GM19238 (cell line): ENCODE results near the gene SNRPA1.
A peak's percentile ranks its signal among the peaks of the same experiment; 100 is the strongest.
"Not testable (repeated sequence)": the region's sequence is repeated elsewhere in the genome, so short reads cannot be mapped to it uniquely, and the experiment has no call there.

Experiments used
- DNase-seq: peaks from one replicate; pipeline ENCODE4 v3.0.0; 2011; ENCODE audit warnings: low spot score; ENCODE audit not compliant: insufficient read length

Gene SNRPA1

DNA sequence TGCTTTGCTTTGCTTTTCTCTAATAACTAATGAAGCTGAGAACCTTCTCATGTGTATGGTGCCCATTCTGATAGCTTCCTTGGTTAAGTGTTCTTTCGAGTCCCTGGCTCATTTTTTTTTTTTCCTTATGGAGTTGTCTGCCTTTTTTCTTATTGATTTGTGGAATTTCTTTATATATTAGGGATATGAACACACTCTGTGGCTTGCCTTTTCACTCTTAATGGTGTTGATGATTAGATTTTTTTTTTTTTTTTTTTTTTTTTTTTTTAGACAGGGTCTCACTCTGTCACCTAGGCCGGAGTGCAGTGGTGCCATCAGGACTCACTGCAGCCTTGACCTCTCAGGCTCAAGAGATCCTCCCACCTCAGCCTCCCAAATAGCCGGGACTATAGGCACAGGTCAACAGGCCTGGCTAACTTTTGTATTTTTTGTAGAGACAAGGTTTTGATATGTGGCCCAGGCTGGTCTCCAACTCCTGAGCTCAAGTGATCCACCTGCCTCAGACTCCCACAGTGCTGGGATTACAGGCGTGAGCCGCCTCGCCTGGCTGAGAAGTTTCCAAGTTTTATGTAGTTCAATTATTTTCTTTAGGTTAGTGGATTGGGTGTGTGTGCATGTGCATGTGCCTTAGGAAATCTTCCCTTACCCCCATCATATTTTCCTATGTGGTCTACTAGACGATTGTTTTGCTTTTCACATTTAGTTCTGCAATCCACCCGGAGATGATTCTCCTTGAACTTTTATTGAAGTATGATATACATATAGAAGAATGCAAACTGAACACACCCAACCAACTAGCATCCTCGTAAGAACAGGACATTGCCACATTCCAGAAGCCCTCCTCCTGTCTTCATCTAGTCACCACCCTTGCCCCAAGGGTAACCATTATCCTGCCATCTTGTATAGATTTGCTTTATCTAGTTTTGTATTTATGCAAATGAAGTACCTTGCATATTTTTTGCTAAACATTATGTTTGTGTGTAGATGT lies 1.7 kb upstream of the SNRPA1 start:
- no peak for DNase-seq

DNA sequence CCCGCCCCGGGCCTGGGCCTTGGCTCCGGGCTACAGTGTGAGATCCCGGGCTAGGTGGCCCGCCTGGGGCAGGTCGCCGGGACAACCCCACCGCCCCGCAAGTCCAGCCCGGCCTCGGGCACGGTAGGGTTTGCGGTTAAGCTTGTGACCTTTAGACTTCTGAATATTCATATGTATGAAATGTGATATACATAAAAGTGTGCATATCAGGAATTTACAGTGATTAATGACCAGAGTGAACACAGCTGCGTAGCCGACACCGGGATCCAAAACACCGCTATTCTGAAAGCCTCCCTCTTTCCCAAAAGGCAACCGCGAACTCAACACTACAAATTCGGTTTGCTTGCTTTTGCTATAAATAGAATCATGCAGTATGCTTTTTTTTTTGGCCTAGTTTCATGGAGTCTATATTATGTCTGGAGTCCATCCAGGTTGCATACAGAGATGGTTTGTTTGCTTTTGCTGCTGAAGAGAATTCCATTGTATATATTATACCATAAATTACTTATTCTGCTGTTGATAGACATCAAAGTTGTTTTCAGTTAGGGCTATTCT lies 636 bp upstream of the SNRPA1 start:
- no peak for DNase-seq

DNA sequence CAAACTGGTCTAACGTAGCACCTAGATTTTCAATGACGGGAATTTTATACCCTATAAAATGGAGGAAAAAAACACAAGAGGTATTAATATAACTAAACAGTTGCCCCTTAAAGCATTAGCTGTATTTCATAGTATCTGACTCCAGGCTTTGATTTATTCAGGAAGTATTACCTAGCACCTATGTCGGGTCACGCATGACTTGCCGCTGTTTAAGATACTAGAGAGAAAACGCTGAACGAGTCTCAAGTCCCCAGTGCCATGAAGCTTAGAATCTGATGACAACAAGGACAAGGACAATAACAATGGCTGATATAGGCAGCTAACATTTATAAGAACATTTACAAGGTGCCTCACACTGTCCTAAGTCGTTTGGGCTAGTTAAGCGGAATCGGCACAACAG lies 1.9 kb downstream of the SNRPA1 start:
- no peak for DNase-seq

DNA sequence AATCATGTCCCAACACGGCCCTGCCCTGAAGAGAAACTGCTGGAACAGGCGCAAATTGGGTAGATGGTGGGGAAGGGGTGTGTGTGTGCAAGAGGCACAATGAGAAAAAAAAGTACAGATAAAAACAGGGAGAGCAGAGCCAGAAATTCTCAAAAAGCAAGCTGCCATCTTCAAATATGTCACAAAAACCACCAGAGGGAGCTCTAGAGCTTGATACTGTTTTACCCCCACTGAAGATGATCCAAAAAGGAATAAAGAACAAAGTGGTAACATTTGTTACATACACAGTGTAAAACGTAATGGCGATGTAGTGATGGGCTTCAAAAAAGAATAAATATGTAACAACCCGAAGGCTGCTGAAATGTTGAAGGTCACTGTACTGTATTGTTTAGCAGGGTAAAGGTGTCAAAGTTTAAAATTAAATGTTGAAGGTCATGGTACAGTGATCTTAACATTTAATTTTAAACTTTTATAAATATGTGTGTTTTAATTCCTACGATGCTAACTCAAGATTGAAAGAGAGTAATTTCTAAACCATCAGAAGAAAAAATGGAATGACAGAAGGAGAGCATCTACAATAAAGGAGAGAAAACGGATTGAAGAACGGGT lies 6.0 kb downstream of the SNRPA1 start:
- no peak for DNase-seq

DNA sequence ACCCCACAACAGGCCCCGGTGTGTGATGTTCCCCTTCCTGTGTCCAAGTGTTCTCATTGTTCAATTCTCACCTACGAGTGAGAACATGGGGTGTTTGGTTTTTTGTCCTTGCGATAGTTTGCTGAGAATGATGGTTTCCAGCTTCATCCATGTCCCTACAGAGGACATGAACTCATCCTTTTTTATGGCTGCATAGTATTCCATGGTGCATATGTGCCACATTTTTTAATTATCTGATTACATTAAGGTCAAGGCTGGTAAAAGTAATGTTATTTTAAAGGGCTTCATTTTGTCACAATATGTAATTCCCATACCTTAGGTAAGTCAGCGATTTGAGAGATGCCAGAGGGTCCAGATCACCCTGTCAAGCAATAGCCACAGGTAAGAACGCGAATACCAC lies 7.7 kb downstream of the SNRPA1 start:
- not testable (repeated sequence) for DNase-seq

DNA sequence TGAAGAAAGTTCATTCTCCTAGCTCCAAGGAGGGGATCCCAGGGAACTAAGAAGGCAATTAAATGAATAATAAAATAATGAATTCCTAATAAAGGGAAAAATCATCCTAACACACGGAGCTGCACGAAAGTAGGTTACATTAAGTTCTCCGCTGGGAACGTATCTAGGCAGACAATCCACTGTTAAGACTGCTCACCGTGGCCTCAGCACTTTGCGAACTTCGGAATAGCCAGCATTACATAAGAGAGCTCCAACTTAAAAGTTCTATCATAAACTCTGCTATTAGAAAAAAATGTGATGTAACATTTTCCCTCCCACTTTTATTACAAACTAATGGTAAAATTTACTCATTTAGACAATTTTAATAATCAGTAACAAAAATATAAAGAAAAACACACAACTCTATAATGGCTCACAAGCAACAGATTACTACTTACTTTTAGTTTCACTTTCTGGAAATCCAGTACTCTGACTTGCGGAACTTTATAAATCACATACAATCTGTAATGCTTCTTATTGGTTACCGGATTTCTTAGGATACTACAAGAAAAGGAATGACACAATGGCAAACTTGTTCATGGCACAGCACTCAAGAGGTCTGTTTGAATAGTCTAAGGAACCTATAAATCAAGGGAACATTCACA lies 8.5 kb downstream of the SNRPA1 start:
- DNase-seq, result no peak

DNA sequence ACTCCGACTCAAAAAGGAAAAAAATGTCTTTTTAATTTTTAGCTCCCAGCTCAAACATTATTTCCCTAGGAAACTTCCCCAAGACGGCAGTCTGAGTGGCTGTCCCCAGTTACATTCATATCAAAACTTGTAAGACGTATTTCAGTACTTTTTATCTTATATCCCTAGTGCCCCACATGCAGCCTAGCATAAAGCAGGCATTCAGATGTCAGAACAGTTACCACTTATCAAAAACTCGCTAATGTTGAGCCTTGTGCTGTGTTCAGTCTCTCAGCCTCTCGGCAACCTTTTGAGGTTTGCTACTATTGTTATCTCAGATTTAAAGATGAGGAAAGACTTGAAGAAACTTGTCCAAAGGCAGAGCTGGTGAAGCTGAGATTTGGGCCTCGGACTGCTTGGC lies 11.1 kb downstream of the SNRPA1 start:
- no peak for DNase-seq

DNA sequence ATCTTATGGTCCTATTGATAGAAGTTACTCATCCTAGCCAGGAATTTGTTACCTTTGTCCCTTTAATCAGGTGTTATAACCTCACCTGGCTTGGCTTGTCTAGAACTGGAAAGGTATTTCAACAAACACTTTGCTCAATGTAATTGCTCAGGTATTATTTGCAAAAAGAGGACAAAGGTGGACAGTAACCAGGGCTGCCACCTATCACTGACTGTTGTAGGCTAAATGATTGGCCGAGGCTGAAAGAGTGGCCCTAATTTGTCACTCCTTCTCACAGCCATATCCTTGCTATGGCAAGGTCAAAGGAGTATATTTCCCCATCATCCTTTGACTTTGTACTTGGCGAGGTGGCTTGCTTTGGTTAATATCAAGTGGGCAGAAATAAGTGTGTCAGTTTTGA lies 15.0 kb downstream of the SNRPA1 start:
- no peak for DNase-seq

DNA sequence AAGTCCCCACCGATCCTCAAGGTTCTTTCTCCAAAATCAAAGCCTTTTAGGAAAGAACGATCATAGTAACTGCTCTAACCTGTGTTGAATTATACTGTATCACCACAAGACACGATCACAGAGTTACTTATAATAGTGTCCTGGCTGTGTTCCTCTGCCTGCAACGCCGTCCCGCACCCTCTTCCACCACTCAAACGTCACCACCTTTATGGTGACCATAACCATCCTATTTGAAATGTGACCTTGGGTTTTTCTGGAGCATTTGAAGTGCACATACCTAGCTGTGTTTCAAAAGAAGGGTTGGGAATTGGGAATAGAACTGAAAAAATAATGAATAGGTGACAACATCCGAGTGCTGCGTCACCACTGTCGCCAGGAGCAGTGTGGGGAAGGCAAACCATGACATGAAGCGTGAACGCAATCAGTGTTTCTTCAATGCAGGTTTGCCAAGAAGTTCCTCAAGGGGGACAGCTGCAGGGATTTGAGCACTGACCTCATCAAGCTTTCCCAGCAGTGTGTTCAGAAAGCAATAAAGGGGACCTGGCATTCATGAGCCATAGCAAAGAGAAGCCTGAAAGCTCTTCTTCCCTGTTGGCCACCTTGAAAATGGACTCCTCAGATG lies 17.0 kb downstream of the SNRPA1 start:
- no peak for DNase-seq

DNA sequence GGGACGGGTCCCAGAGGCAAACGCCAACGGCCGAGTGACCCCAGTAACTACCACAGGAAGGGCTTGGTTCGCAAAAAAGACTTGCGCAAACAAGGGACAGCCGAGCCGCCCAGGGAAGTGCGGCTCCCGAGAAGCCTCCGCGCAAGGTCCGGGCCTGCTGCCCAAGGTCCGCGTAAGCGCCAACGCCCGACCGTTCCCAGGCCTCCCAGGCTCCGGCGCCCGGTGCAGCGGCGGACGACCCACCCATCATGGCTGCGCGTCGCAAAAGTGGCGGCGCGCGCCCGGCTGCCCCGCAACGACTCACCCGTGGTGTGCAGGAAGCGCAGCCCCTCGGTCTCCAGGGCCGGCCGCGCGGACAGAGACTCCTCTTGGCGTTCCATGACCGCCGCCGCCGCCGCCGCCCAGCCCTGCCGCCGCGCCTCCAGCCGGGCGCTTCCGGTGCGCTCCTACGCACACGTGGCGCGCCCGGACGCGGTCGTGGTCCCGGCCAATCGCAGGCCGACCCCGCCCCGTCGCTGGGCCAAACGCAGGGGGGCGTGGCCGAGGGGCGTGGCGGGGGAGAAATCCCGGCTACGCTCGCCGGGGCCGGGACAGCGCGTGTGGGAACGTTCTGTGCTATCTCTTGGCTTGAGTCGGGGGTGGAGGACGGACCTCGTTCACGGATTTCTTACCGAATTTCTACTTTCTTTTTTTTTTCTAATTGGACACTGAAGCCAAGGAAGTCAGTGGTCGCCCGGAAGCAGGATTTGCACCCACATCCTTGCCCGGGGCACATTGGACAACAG lies 17.8 kb downstream of the SNRPA1 start, which contains the start of gene SELENOS:
Gene SELENOS (minus strand): TSS at position 448 of the 785 bp plus-strand sequence. CDS start 68 bp downstream, at position 380.
- DNase-seq, result peak; percentile 87

DNA sequence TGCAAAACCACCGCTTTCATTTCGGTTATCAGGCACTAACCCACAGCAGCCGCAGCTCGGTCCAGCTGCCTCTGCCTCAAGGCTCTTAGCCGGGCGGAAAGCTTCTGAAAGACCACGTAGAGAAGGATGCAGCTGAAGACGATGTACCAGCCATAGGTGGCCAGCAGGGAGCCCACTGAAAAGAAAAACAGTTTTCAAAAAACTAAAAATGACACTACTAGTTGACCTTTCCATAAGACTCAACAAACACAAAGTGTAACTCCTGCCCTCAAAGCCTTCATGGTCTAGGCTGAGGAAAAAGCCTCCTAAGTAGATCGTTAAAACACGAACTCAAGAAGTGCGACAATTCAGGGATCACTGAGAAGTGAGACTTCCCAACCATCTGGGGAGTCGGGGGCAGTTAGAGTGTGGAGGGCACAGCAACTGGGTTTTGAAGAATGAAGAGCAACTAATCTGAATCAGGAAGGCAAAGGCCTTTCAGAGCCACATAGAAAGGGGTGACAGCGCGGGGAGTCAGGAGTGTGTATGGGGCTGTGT lies 18.5 kb downstream of the SNRPA1 start:
- DNase-seq, result no peak

DNA sequence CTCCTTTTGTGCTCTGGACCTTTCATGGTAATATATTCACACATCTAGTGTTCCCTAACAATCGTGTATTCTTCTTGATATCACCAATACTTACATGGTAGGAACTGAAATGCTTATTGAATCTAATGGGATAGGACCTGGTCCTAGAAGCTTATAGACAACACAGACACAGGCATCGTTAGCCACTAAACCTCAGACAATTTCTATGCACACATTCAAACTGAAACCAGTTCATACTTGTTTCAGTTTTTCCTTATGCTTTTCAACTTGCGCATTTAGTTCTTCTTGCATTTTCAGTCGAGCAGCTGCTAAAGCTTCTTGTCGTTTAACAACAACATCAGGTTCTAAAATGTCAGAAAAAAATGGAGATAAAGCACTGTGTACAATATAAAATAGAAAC lies 20.0 kb downstream of the SNRPA1 start:
- DNase-seq, result no peak

DNA sequence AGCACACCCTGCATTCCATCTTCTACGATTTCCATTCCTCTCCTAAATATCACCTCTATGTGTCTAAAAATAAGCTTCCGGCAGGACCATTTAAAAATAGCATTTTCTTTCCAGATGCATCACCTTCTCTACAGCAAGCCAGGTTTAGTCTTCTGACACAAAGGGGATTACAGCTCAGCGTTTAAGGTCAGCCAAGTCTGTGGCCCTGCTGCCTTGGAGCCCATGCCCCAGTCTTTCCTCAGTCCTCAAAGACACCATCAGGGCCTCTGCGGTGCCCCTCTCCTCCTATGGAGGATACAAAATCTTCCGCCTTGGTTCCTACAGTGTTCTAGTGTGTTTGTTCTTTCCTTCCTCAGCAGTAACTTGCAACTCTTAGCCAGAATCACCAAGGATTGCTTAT lies 21.5 kb downstream of the SNRPA1 start:
- no peak for DNase-seq

DNA sequence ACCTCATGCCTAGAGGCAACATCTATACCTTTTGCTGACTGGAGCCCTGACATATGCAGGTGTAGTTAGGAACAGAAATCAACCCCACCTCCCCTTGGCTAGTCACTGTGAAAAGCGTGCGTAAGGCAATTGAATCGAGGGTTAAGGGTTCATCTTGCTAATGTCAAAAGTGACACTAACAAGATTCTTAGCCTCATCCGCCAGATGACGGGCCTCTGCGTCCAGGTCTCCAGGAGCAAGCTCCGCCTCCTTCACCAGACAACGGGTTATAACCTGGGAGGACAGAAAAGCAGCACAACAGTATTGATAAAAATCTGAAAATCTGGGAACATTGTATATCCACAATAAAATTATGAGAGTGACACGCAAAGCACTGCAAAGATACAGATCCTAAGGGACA lies 22.5 kb downstream of the SNRPA1 start:
- DNase-seq, result no peak

DNA sequence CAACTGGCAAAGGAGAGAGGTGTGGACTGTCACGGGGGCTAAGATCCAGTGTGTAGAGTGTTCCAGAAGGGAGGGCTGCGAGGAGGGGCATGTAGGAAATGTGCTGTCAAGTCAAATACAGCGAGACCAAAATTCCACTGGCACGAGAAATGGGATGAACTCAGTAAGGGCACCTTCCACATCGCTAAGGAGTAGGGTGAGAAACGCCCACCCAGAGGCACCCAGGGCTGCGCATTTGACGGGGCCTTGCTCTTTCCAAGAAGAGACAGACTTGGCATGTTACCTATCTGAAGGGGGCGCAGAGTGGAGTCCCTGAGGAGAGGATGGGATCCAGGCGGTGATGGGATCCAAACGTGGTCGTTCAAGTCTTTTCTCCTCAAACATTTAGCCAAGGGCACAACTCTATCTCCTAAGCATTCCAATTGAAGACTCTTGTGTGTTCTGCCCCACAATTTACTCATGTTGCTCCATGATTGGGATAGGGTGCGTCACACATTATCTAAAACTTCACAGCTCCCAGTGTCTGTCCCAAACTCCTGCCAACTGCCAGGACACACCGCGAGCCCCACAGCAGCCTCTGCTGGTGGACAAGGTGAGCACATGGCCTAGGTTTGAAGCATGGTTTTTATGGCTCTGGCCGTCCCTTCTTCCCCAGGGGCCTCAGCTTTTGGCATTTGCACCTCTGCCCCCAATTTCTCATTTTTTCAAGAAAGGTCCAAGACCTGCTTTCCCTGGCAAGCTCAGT lies 25.4 kb downstream of the SNRPA1 start:
- DNase-seq, result no peak

DNA sequence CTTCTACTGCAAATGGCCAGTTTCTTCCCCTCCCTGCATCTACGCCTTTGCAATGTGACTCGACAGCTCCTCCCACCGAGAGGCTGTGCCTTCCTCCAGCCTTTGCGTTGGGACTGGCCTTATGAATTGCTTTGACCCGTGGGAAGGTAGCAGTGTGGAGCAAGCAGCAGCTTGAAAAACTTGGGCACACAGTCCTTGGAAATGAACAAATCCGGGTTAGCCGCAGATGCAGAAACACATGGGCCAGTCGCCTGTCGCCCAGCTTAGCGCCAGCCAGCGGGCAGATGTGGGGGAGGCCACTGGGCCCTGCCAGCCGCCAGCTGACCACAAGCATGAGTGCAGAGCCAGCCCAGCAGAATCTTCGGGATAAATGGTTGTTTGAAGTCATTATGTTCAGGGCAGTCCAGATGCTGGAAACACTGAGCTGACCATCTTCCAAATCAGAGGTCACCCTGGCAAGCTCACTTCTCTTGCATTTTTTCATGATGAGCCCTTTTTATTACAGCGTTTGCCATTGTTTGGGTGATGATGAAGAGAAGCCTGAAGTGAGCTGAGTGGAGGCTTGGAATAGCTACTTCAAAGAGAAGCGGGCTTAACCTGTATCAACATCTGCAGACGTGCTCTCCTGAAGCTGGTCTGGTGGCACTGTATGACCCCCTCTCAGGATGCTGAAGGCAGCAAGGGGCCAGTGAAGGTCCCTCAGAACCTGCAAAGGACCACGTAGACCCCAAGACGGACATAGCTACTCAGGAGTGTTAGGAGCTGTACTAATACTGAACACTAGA lies 27.5 kb downstream of the SNRPA1 start:
- no peak for DNase-seq

DNA sequence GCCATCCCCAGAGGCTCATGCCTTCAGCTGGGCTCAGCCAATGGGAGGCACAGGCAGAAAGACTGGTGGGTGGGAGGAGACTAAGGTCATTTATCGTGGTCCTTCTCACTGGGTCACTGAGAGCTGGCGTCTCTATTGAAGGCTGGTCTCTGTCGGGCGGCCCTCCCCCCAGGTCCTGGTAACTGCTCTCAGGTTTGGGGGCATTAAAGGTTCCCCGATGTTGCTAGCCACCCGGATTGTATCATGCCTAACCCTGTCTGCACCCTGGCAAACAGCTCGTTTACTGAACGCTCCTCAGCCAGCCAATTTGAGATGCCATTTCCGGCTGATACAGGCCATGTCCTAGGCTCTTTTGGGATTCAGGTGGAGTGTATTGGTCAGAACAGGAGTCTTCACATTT lies 28.3 kb downstream of the SNRPA1 start:
- DNase-seq, result no peak

DNA sequence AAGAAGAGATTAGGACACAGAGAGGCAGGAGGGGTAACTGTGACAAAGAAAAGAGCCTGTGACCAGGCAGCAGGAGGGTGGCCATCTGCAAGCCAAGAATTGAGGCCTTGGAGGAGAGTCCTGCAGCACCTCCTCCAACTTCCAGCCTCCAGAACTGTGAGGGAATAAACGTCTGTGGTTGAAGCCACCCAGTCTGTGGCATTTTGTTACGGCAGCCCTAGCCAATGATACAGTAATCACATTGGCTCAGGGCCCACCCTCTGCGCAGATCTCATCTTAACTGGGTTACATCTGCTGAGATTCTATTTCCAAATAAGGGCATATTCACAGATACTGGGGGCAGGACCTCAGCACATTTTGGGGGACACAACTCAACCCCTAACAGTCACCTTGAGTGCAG lies 29.0 kb downstream of the SNRPA1 start:
- no peak for DNase-seq
